Measurements from ENCODE around the gene RABL3.
A peak's percentile ranks its signal among the peaks of the same experiment; 100 is the strongest.
"Not testable (repeated sequence)": the region's sequence is repeated elsewhere in the genome, so short reads cannot be mapped to it uniquely, and the experiment has no call there.

Gene RABL3

DNA sequence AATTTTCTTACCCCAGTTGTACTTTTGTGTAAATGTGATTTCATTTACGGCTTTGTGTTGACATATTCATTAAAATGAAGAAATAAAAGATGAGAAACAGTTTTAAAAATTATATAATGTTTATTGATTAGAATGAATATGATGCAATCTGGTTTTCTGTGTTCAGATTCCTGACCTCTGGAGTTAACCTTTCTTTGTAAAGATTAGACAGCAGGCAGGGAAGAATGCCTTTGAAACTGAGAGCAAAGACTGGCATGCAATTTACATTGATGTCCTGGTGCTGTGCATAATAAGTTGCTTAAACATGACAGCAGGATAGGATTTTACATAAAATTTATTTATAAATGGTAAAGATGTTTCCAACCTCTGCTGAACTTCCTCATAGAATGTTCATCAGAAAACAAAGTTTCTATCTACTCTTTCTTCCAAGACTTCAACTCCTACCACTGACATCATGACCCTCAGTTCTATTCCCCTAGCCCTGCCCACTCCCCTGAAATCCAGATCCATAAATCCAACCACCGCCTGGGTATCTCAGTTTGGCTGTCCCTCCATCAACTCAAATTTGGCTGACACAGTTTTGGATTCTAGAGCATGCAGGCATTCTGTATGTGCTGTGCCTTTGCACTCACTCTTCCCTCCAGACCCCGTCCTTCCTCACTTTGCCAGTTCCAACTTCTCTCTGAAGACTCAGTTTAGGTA lies 62.0 kb downstream of the RABL3 start:
- H3K4me3 ChIP-seq (ENCODE audit: low read length) = no peak overlapping the region
- TF ChIP-seq, protein P1, sequence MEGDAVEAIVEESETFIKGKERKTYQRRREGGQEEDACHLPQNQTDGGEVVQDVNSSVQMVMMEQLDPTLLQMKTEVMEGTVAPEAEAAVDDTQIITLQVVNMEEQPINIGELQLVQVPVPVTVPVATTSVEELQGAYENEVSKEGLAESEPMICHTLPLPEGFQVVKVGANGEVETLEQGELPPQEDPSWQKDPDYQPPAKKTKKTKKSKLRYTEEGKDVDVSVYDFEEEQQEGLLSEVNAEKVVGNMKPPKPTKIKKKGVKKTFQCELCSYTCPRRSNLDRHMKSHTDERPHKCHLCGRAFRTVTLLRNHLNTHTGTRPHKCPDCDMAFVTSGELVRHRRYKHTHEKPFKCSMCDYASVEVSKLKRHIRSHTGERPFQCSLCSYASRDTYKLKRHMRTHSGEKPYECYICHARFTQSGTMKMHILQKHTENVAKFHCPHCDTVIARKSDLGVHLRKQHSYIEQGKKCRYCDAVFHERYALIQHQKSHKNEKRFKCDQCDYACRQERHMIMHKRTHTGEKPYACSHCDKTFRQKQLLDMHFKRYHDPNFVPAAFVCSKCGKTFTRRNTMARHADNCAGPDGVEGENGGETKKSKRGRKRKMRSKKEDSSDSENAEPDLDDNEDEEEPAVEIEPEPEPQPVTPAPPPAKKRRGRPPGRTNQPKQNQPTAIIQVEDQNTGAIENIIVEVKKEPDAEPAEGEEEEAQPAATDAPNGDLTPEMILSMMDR (IDR thresholded peaks at IDR 0.05; ENCODE audit: insufficient read depth, low read depth, low read length, missing control alignments) = no peak
- DNase-seq (ENCODE audit: low read depth) = no peak

DNA sequence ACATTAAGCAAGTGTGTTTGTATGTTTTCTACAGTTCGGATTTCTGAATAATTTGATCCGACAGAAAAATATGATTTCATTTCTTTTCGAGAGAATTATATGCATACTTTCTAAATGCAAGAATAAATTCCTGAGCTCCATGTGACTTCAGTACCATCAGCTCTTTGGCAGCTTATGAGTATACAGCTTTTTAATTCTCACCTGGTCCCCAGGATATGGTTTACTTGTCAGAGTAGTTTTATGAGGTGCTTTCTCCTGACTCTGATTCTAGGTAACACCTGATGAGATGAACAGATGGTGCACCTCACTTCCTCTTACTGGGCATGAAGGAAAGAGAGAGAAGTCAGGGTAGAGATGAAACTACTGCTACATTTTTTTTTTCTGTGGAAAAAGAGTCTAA lies 63.3 kb downstream of the RABL3 start:
- TF ChIP-seq, protein P1 (IDR thresholded peaks at IDR 0.05; ENCODE audit: insufficient read depth, low read depth, low read length, missing control alignments) = no peak
- no peak overlapping the region for H3K4me3 ChIP-seq (ENCODE audit: low read length)
- peak; percentile 1 for DNase-seq (ENCODE audit: low read depth)

DNA sequence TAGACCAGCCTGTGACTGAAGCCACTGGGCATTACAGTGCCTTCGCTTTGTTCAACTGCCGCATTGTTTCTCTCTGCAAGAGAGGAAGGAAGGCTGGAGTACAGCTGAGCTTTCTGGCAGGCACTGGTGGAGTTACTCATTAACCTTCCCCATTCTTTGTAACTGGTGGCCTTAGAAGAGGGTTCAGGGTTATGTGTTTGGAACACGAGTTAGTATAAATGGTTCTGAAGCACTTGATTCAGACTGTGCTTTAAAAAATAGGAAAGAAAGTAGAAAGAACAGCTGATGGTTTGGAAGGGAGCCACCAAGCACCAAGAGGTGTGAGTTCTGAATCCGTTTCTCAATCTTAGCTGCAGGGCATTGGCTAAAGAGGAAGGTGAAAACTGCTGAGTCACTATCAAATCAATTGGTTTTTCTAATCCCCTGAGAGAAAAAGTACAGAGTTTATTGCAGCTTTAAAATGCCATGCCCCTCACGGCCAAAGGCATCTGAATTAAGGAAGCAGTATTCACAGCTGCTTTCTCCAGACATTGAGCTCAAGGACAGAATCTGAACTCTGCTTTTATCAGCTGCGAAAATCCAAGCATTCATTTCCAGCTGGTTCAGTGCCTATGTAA lies 63.9 kb downstream of the RABL3 start:
- peak; percentile 76 for DNase-seq (ENCODE audit: low read depth)
- H3K4me3 ChIP-seq (ENCODE audit: low read length) = no peak overlapping the region
- TF ChIP-seq, protein P1 (IDR thresholded peaks at IDR 0.05; ENCODE audit: insufficient read depth, low read depth, low read length, missing control alignments) = no peak

DNA sequence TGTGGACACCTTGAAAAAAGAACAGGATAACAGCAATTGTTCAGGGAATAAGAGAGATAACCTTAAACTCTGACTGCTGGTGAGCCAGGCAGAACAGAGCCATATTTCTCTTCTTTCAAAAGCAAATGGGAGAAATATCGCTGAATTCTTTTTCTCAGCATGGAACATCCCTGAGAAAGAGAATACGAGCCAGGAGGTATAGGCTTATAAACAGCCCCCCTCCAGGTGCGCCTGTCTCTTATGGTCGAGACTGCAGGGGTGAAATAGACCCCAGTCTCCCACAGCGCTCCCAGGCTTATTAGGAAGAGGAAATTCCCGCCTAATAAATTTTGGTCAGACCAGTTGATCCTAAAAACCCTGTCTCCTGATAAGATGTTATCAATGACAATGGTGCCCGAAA lies 65.1 kb downstream of the RABL3 start:
- not testable (repeated sequence) for H3K4me3 ChIP-seq (ENCODE audit: low read length); DNase-seq (ENCODE audit: low read depth)

DNA sequence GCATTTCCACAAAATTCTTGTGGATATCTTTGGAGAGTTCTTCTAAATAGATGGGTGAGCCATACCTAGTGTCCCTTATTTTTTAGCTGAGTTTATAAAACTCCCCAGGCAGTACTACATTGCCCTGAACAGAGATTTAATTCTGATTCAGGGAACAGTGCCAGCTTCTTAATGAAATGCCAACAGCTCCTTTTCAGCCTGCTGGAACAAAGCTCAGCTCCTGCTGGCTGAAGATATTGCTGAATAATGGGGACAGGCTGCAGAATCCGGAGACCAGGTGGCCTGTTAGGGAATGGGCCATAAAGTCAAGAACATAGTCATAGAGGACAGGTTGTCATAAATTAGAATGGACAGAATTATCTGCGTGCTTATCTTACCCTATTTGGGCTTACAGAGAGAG lies 69.2 kb downstream of the RABL3 start:
- TF ChIP-seq, protein P1 (IDR thresholded peaks at IDR 0.05; ENCODE audit: insufficient read depth, low read depth, low read length, missing control alignments) = no peak
- no peak overlapping the region for H3K4me3 ChIP-seq (ENCODE audit: low read length)
- no peak for DNase-seq (ENCODE audit: low read depth)

DNA sequence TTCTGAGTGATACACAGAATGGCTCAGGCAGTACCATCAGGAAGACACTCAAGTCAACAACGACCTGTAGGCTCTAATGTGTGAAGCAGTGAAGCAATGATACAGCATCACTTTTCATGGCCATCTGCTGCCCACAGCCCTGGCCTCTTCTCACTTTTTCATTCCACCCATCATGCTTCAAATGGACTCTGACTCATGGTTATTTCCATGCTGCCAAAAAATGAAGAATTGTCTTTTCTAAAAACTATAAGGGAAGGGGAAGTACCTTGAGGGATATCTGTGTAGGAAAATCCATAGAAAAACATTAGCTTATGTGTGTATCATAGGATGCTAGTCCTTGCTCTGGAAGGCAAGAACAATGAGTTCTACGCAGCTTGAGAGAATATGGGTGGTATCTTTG lies 71.7 kb downstream of the RABL3 start:
- no peak for DNase-seq (ENCODE audit: low read depth)
- H3K4me3 ChIP-seq (ENCODE audit: low read length) = no peak overlapping the region
- TF ChIP-seq, protein P1 (IDR thresholded peaks at IDR 0.05; ENCODE audit: insufficient read depth, low read depth, low read length, missing control alignments) = no peak

DNA sequence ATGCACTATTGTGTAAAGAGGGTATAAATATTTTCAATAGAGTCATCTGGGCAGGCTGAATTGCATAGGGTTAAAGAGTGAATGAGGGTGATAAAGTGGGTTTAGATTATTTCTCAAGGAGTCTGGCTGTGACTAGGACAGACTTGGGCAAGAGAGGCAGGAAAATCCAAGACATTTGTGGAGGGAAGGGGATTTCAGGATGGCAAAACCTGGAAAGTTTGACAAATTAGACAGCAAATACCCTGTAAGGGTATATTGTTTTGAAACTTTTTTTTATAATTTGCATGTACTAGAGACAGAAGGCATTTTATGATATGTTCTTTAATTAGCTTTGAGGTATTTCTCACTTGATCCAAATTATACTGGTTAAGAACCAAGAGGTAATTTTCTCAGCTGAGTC lies 77.4 kb downstream of the RABL3 start:
- TF ChIP-seq, protein P1 (IDR thresholded peaks at IDR 0.05; ENCODE audit: insufficient read depth, low read depth, low read length, missing control alignments) = no peak
- H3K4me3 ChIP-seq (ENCODE audit: low read length) = no peak overlapping the region
- DNase-seq (ENCODE audit: low read depth) = no peak
